Prostate gland (tissue), 2 donors: ENCODE results near the gene WBP1. TPM values are rescaled to one million over a fixed set of nuclear protein-coding genes. Genes with fewer than 3 reads are reported as not detected.

Experiments used
- DNase-seq: peaks from one replicate; pipeline ENCODE4 v3.0.0-alpha.2; 2019; ENCODE audit warnings: low spot score
- H3K27ac ChIP-seq, 2 donors: fragments of 200-600 bp; sonication (generic); 2 replicates each; pipeline ENCODE4 v1.5.1; 2017 to 2019
- H3K27me3 ChIP-seq: fragments of 200-600 bp; sonication (generic); replicated peaks from 2 replicates; pipeline ENCODE4 v1.5.1; 2019; ENCODE audit not compliant: insufficient read depth
- H3K36me3 ChIP-seq, 2 donors: fragments of 200-600 bp; sonication (generic); 1 replicate in 1 of 2; 2 replicates in 1 of 2; pipeline versions ENCODE4 v1.5.1 to v1.8.1; 2017 to 2019
- H3K4me1 ChIP-seq: fragments of 200-600 bp; sonication (generic); replicated peaks from 2 replicates; pipeline ENCODE4 v1.5.1; 2019
- H3K4me3 ChIP-seq, 2 donors: fragments of 200-600 bp; sonication (generic); 2 replicates each; pipeline ENCODE4 v1.5.1; 2017 to 2019
- H3K9me3 ChIP-seq: fragments of 200-600 bp; sonication (generic); 2 replicates; pipeline ENCODE4 v1.5.1; 2017
- POLR2A ChIP-seq: fragments of 450-650 bp; IDR thresholded peaks from one replicate; pipeline ENCODE4 v1.6.1; 2016; ENCODE audit warnings: antibody characterized with exemption, mild to moderate bottlenecking
- POLR2AphosphoS5 ChIP-seq: sonication (generic); formaldehyde crosslinking; IDR thresholded peaks from one replicate; pipeline ENCODE4 v1.6.1; 2017; ENCODE audit warnings: antibody characterized with exemption
- WGBS: methylation state at CpG from one replicate; pipeline ENCODE4 v1.1.5; 2018; 5-methylcytosine and 5-hydroxymethylcytosine counted together
- intact Hi-C: fragments of 100-400 bp; cut with DNase I; formaldehyde crosslinking; loops from one replicate; pipeline ENCODE4 v1.14.2; 2022
- total RNA-seq, 2 donors: library from RNA; depleted of rRNA; stranded (reverse); fragments of >200 nt; gene quantifications; one replicate each; pipeline ENCODE4 v1.1.0, GENCODE V29; 2016
- TF ChIP-seq, protein P1 (sequence below), 4 experiments: fragments of 200-600 bp in 2 of 4; fragments of 450-650 bp in 2 of 4; sonication (generic) in 2 of 4; IDR thresholded peaks; 1 replicate in 3 of 4; 2 replicates in 1 of 4; pipeline ENCODE4 v1.5.1; 2016 to 2019; ENCODE audit warnings: antibody characterized with exemption in 4 of 4, mild to moderate bottlenecking in 2 of 4, moderate library complexity in 2 of 4

WBP1 gene
- total RNA-seq, 2 donors from 2014 or later, result 73.3 to 158 TPM

DNA sequence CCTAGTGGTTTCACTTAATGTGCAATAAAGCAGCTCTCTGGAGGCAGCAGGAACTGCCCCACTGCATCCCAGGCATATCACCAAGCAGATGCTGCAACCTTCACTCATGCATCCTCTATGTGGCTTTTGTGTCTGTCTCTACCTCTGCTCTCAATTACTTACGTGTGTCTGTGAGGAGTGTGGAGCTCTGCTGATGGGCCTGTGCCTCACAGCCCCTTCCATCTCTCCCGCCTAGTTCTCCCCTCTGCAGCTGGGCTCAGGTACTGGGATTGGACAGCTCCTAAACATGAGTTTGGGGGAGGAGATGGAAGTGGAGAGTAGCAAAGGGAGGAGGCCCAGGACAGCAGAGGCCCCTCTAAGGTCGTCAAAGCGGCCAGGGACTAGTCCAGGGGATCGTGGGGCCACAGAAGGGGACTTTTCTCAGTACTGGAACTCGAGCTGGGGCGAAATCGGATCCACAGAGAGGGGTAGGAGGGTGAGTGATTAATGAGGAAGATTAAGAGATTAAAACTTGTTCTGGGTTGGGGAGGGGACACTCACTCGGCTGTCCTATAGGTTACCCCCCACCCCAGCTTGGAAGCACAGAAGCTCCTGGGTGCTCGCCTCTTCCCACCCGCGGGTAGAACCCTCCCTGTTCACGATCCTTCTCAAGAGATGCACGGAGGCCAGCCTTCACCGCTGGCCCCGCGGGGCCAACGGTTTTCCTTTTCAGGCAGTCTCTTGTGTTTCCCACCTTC lies 43.3 kb downstream of the WBP1 start:
- intact Hi-C loops, result no loop called here
- WGBS, result 77% methylated on average over 18 of the region's 18 CpGs
- no peak overlapping the region for H3K4me3 ChIP-seq
- H3K4me1 ChIP-seq, result peaks cover 9% of the 10 kb centered on the region
- no peak for DNase-seq
- H3K9me3 ChIP-seq, result no peaks in the 10 kb centered on the region
- no peak overlapping the region for H3K27ac ChIP-seq
- H3K27me3 ChIP-seq, result peaks cover 20% of the 10 kb centered on the region
- peaks cover 0 to 12% of the 10 kb centered on the region in 2 donors for H3K36me3 ChIP-seq
- TF ChIP-seq, protein P1, sequence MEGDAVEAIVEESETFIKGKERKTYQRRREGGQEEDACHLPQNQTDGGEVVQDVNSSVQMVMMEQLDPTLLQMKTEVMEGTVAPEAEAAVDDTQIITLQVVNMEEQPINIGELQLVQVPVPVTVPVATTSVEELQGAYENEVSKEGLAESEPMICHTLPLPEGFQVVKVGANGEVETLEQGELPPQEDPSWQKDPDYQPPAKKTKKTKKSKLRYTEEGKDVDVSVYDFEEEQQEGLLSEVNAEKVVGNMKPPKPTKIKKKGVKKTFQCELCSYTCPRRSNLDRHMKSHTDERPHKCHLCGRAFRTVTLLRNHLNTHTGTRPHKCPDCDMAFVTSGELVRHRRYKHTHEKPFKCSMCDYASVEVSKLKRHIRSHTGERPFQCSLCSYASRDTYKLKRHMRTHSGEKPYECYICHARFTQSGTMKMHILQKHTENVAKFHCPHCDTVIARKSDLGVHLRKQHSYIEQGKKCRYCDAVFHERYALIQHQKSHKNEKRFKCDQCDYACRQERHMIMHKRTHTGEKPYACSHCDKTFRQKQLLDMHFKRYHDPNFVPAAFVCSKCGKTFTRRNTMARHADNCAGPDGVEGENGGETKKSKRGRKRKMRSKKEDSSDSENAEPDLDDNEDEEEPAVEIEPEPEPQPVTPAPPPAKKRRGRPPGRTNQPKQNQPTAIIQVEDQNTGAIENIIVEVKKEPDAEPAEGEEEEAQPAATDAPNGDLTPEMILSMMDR (IDR thresholded peaks at IDR 0.05), result no peak
- no peak for TF ChIP-seq POLR2A
- TF ChIP-seq POLR2AphosphoS5, result no peak

DNA sequence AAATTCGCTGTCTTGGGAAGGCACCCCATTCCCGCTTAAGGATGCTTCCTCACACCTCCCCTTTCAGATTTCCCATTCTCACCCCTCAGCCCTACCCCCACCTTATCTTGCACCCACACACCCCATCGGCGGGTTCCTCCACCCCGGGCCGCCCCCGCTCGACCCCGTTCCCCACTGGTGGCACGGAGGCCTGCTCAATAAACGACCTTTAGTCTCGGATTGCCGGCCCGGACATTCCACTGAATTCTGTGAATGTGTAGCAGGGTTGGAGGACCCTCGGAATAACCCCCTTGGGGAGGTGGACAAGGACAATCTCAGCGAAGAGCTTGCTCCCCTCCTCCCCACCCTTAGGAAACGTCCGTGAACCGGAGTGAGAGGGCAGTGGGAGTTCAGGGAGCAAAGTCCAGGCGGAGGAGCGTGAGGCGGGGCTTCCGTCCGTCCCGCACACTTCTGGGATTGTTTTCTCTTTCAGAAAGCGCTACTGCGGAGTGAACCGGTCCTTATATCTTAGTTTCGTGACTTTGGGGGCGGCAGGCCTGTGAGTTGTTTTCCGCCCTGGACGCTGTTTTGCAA lies 44.0 kb downstream of the WBP1 start:
- Histone ChIP-seq H3K27ac (no peak overlapping the region), H3K9me3 (no peaks in the 10 kb centered on the region), H3K27me3 (peaks cover 20% of the 10 kb centered on the region), H3K4me3 (peak overlapping the region; percentile 9 to 24), H3K36me3 (peaks cover 0 to 12% of the 10 kb centered on the region in 2 donors), H3K4me1 (peaks cover 12% of the 10 kb centered on the region)
- 41% methylated on average over 32 of the region's 32 CpGs for WGBS
- no peak for DNase-seq
- intact Hi-C loops, result no loop called here
- TF ChIP-seq, protein P1 (IDR thresholded peaks at IDR 0.05), result no peak
- no peak for TF ChIP-seq POLR2AphosphoS5
- no peak for TF ChIP-seq POLR2A

DNA sequence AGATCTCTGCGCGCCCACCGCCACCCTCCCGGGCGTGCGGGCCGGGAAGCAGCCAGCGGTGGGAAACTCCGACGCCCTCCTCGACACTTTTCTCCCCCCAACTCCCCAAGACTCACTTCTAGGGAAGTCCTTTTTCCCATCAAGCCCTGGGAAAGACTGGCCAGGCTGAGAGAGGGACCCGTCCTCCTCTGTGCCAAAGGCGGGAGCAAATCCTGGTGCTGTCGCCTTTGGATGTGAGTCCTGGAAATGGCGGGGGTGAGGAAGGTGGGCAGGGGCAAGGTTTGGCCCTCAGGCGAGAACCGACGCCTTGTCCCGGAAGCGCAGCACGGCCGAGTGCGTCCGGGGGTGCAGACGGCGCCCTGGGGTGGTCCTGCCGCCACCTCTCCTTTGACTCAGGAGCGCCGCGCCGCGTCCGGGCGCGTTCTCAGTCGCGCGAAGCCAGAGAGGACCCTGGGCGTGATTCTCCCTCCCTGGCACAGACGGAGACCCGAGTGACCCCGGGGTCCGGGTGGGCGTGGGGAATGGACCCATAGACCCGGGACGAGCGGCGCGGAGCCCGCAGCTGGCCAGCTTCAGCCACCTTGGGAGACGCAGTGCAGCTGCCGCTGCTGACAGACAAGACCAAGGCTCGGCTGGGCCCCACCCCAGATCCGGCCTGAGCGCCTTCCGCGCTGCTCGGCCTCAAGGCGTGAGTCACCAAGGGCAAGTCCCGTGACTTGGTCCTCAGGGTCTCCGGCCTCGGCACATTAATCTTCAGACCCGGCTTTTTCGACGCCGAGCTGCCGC lies 44.7 kb downstream of the WBP1 start:
- no peaks in the 10 kb centered on the region for H3K9me3 ChIP-seq
- H3K4me3 ChIP-seq, result peak overlapping the region; percentile 9 to 24
- intact Hi-C loops, result no loop called here
- H3K36me3 ChIP-seq, result peaks cover 0 to 12% of the 10 kb centered on the region in 2 donors
- DNase-seq, result no peak
- TF ChIP-seq POLR2A (peak; percentile 46), POLR2AphosphoS5 (peak; percentile 20)
- TF ChIP-seq, protein P1 (IDR thresholded peaks at IDR 0.05), result no peak
- 11% methylated on average over 46 of the region's 67 CpGs for WGBS
- H3K4me1 ChIP-seq, result peaks cover 12% of the 10 kb centered on the region
- H3K27ac ChIP-seq, result no peak overlapping the region
- H3K27me3 ChIP-seq, result peaks cover 20% of the 10 kb centered on the region

DNA sequence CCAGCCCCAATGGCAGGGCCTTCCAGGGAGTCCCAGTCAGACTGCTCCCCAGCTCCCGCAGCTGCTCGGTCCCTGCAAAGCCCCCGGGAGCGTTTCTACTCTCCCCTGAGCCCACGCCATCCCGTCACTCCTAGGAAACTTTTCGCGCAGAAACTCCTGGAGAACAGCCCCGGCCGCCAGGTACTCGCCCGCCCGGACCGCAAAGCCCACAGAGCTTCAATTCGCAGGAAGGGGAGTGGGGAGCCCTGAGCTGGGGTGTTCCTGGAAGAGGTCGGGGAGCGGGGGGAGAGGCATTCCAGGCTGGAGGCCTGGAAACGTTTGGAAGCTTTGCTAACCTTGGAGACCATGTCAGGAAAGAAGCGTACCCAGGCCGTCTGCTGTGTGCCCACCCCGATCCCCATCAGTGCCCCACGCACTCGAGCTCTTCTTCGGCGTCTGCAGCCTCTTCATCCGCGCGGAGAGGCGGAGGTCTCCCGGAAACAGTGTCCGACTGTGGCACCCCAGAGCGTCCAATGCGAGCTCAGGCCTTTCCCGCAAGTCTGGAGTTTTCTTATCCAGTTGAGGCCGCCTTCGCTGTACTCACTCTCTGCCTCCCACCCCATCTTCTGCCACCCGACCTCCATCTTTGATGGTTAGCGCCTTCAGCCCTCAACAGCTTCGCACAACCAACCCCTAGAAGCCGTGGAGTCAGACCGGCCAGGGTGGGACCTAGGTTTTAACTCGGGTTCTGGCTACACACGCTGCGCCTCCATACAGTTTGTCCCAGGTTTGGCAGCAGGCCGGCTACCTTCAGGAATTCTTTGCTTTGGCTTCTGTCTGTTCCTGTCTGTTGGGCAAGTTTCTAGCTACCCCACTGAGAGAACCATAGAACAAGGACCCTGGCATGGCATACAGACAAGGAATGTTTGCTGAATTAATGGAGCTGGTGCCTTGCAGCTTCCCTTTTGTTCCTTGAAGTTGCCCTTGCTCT lies 45.6 kb downstream of the WBP1 start:
- no peaks in the 10 kb centered on the region for H3K9me3 ChIP-seq
- peaks cover 0 to 12% of the 10 kb centered on the region in 2 donors for H3K36me3 ChIP-seq
- H3K4me3 ChIP-seq, result peak overlapping the region; percentile 9 to 24
- 67% methylated on average over 45 of the region's 45 CpGs for WGBS
- intact Hi-C loops, result no loop called here
- H3K27ac ChIP-seq, result no peak overlapping the region
- TF ChIP-seq, protein P1 (IDR thresholded peaks at IDR 0.05), result no peak
- TF ChIP-seq POLR2AphosphoS5 (no peak), POLR2A (no peak)
- peaks cover 15% of the 10 kb centered on the region for H3K27me3 ChIP-seq
- no peak for DNase-seq
- peaks cover 12% of the 10 kb centered on the region for H3K4me1 ChIP-seq
